Motor neuron (in vitro differentiated cells): ENCODE results near the gene LCOR. TPM values are rescaled to one million over a fixed set of nuclear protein-coding genes. Genes with fewer than 3 reads are reported as not detected.
"Not testable (repeated sequence)": the region's sequence is repeated elsewhere in the genome, so short reads cannot be mapped to it uniquely, and the experiment has no call there.

Experiments
- ATAC-seq, 8 experiments: fragments of 200-7000 bp; cut with Tn5 transposase; replicated peaks in 6 of 8; 2 replicates each; pipeline ENCODE4 v1.8.0; 2021; ENCODE audit warnings: mild to moderate bottlenecking in 8 of 8, moderate library complexity in 8 of 8
- H3K27ac ChIP-seq, 2 donors: fragments of 250-450 bp; sonication (Bioruptor Pico); 2 replicates each; pipeline ENCODE4 v1.9.0; 2021; ENCODE audit warnings: antibody characterized with exemption in 2 of 2, mild to moderate bottlenecking in 2 of 2, moderate library complexity in 1 of 2
- H3K4me1 ChIP-seq, 2 donors: fragments of 250-450 bp; sonication (Bioruptor Pico); replicated peaks in 1 of 2; 2 replicates each; pipeline ENCODE4 v1.6.1; 2021; ENCODE audit warnings: antibody characterized with exemption in 2 of 2, mild to moderate bottlenecking in 2 of 2, moderate library complexity in 1 of 2
- H3K4me3 ChIP-seq, 5 donors: fragments of 250-450 bp; sonication (Bioruptor Pico); 2 replicates each; pipeline ENCODE4 v1.9.0; 2021; ENCODE audit warnings: antibody characterized with exemption in 5 of 5, mild to moderate bottlenecking in 5 of 5, moderate library complexity in 4 of 5
- WGBS, 10 experiments: fragments of 450-650 bp; shearing (Covaris generic); methylation state at CpG; one replicate each; pipeline ENCODE4 v1.0.0; 2022; 5-methylcytosine and 5-hydroxymethylcytosine counted together
- in situ Hi-C, 9 experiments: fragments of 400-800 bp; cut with MboI; loops; one replicate each; pipeline ENCODE4 v1.15.0; 2021; ENCODE audit warnings: low sequenced_read_pairs in 9 of 9, low pct_unique_long_range_greater_than_20kb in 2 of 9; ENCODE audit not compliant: unreplicated experiment in 9 of 9
- total RNA-seq, 8 experiments: library from RNA; unstranded; fragments of 300-600 nt; gene quantifications; 2 replicates each; pipeline versions ENCODE4 v1.2.3 to v1.2.4, GENCODE V29; 2022

Gene LCOR
- total RNA-seq: 10 to 100 TPM; 11.0 to 62.7 (median 44.4) TPM

- Histone ChIP-seq H3K4me1 (peaks cover 7 to 10% of the 10 kb centered on the region in 2 donors), H3K4me3 (peak within 1 kb of the TSS; percentile 79 to 95 (median 93)), H3K27ac (peak within 1 kb of the TSS; percentile 99 to 100)
- in situ Hi-C loops: no loop called here
- WGBS, 10 experiments: 0 to 5% (median 0%) methylated on average over 1 to 4 of the region's 112 CpGs; no CpG with 5 or more reads in 5 of the 10 experiments
- peak; percentile 70 to 77 (median 73) for ATAC-seq
Observed at GRCh38 chr10:96831867-96832720, at the start of gene LCOR. Gene LCOR (plus strand): TSS chr10:96832298. CDS start chr10:96949058, 116,760 bp downstream.

DNA sequence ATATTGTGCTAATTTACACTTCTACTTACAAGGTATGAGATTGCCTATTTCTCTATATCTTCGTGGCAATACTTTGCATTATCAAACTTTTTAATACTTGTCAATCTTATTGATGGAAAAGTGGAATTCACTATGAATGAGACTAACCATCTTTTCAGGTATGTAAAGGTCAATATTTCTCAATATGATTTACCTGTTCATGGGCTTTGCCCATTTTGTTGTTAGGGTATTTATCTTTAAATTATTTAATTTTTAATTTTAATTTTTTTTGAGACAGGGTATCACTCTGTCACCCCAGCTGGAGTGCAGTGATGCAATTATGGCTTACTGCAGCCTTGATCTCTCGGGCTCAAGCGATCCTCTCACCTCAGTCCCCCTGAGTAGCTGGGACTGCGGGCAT, 47.8 kb upstream of the LCOR start:
- no peak for ATAC-seq
- no peak overlapping the region for H3K4me3 ChIP-seq
- in situ Hi-C loops: no loop called here
- no peak overlapping the region for H3K27ac ChIP-seq
- 0 to 100% (median 85%) methylated on average over 1 to 3 of the region's 4 CpGs for WGBS, 10 experiments
- no peaks in the 10 kb centered on the region for H3K4me1 ChIP-seq

- ATAC-seq: peak in 1 of 8 experiments; percentile 67
- Histone ChIP-seq H3K4me3 (no peak overlapping the region), H3K4me1 (no peaks in the 10 kb centered on the region), H3K27ac (no peak overlapping the region)
- 47 to 100% (median 100%) methylated on average over 1 to 3 of the region's 4 CpGs; no CpG with 5 or more reads in 5 of the 10 experiments for WGBS, 10 experiments
- in situ Hi-C loops: no loop called here
Observed at GRCh38 chr10:96789571-96790108, 42.5 kb upstream of the LCOR start.

- ATAC-seq: no peak
- Histone ChIP-seq H3K4me3 (no peak overlapping the region), H3K4me1 (no peaks in the 10 kb centered on the region), H3K27ac (no peak overlapping the region)
- in situ Hi-C loops: no loop called here
- WGBS, 10 experiments: no CpG with 5 or more reads among the region's 1 CpG
Observed at GRCh38 chr10:96791902-96792301, 40.2 kb upstream of the LCOR start.

GRCh38 chr10:96794836-96795733, 37.0 kb upstream of the LCOR start:
- Histone ChIP-seq H3K27ac (no peak overlapping the region), H3K4me3 (no peak overlapping the region), H3K4me1 (no peaks in the 10 kb centered on the region)
- peak in 1 of 8 experiments; percentile 39 for ATAC-seq
- WGBS, 10 experiments: 37 to 100% (median 75%) methylated on average over 2 to 7 of the region's 8 CpGs; no CpG with 5 or more reads in 1 of the 10 experiments
- in situ Hi-C loops: no loop called here

DNA sequence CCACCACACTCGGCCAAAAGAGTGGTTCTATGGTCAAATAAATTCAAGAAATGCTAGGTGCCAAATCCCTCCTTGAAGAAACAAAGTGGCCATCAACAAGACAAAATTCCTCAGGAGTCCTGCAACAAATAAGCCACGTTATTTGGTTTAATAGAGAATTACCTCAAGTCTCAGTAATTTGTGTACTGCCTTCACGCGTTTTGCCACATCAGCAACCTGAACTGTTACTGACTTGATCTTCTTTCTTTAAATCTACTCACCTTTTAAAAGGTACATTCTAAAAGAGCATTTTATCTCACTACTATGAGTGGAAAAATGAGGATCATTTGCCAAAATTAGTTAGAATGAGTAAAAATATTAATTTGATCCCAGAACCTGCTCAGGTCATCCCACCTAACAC, 34.6 kb upstream of the LCOR start:
- no peak overlapping the region for H3K27ac ChIP-seq
- in situ Hi-C loops: no loop called here
- ATAC-seq: no peak
- 20 to 95% (median 80%) methylated on average over 1 to 4 of the region's 4 CpGs; no CpG with 5 or more reads in 3 of the 10 experiments for WGBS, 10 experiments
- H3K4me1 ChIP-seq: no peaks in the 10 kb centered on the region
- no peak overlapping the region for H3K4me3 ChIP-seq

DNA sequence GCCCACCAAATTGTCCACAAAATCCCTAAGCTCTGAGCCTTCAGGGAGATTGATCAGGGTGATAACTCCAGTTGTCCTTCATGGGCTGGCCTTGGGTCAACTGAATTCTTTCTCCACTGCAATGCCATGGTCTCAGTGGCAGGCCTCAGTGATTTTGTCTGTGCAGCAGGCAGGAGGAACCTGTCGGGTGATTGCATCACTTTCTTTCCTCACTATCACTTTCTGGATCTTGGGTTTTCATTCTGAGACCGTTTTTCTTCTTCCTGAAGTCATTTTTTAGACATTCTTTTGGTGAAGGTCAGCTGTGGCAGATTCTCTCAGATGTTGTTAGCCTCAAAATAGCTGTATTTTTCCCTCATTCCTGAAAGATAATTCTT, 28.8 kb upstream of the LCOR start:
- Histone ChIP-seq H3K4me1 (no peaks in the 10 kb centered on the region), H3K4me3 (no peak overlapping the region), H3K27ac (no peak overlapping the region)
- in situ Hi-C loops: loop anchor here in 1 of 9 experiments (25.0 kb wide), 1 partner anchor 166 kb away; no protein-coding TSS in a partner anchor
- ATAC-seq: no peak
- WGBS, 10 experiments: 50 to 80% (median 70%) methylated on average over 1 to 2 of the region's 2 CpGs; no CpG with 5 or more reads in 2 of the 10 experiments

DNA sequence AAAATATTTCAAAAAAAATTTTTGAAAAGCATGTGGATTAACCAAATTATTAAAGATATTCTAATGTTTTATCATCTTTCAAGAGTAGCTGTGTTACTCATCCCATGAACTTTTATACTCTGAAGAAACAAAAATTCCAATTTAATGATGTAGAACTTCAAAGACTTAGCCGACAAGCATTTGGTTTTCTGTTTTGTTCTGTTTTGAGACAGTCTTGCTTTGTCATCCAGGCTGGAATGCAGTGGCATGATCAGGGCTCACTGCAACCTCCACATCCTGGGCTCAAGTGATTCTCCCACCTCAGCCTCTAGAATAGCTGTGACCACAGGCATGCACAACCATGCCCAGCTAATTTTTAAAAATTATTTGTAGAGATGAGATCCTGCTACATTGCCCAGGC, 17.8 kb upstream of the LCOR start:
- no peak for ATAC-seq
- Histone ChIP-seq H3K4me1 (no peaks in the 10 kb centered on the region), H3K27ac (no peak overlapping the region), H3K4me3 (no peak overlapping the region)
- in situ Hi-C loops: loop anchor here in 2 of 9 experiments (10.0 to 25.0 kb wide), 2 partner anchors 169 to 177 kb away; no protein-coding TSS in a partner anchor
- WGBS, 10 experiments: 0 to 100% (median 5%) methylated on average over 1 of the region's 1 CpG; no CpG with 5 or more reads in 4 of the 10 experiments

DNA sequence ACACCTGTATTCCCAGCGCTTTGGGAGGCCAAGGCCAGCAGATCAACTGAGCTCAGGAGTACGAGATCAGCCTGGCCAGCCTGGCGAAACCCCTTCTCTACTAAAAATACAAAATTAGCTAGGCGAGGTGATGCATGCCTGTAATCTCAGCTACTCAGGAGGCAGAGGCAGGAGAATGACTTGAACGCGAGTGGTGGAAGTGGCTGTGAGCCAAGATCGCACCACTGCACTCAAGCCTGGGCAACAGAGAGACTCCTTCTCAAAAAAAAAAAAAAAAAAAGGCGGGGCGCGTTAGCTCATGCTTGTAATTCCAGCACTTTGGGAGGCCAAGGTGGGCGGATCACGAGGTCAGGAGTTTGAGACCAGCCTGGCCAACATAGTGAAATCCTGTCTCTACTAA, 13.1 kb upstream of the LCOR start:
- H3K27ac ChIP-seq, H3K4me3 ChIP-seq, ATAC-seq, H3K4me1 ChIP-seq: not testable (repeated sequence)
- in situ Hi-C loops: loop anchor here in 2 of 9 experiments (10.0 to 25.0 kb wide), 2 partner anchors 174 to 182 kb away; no protein-coding TSS in a partner anchor
- WGBS, 10 experiments: 60 to 100% (median 100%) methylated on average over 1 to 10 of the region's 12 CpGs; no CpG with 5 or more reads in 1 of the 10 experiments

GRCh38 chr10:96820765-96821164, 11.3 kb upstream of the LCOR start:
- in situ Hi-C loops: loop anchor here in 1 of 9 experiments (25.0 kb wide), 1 partner anchor 183 kb away; no protein-coding TSS in a partner anchor
- 40 to 100% (median 69%) methylated on average over 1 to 5 of the region's 5 CpGs; no CpG with 5 or more reads in 3 of the 10 experiments for WGBS, 10 experiments
- Histone ChIP-seq H3K27ac (no peak overlapping the region), H3K4me3 (no peak overlapping the region), H3K4me1 (no peaks in the 10 kb centered on the region)
- no peak for ATAC-seq

DNA sequence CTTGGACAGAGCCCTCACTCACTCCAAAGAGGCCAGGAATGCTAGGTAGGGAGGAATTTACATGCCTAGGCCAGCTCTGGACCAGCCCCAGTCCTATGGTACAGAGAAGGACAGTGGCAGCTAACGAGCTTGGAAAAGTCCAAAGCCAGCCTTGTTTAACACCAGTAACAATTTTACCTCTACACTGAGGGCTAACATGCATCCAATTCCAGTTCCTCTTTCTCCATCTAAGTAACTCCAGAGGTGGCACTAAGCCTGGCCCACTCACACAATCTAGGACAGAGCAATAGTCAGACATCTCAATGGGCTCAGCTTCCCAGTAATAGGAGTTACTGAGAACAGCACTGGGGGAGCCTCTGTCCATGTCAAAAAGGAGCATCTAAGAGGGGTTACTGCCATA, 5.7 kb upstream of the LCOR start:
- in situ Hi-C loops: no loop called here
- ATAC-seq: no peak
- WGBS, 10 experiments: 20 to 100% (median 78%) methylated on average over 1 of the region's 1 CpG; no CpG with 5 or more reads in 5 of the 10 experiments
- H3K27ac ChIP-seq: no peak overlapping the region
- no peak overlapping the region for H3K4me3 ChIP-seq
- H3K4me1 ChIP-seq: no peaks in the 10 kb centered on the region

DNA sequence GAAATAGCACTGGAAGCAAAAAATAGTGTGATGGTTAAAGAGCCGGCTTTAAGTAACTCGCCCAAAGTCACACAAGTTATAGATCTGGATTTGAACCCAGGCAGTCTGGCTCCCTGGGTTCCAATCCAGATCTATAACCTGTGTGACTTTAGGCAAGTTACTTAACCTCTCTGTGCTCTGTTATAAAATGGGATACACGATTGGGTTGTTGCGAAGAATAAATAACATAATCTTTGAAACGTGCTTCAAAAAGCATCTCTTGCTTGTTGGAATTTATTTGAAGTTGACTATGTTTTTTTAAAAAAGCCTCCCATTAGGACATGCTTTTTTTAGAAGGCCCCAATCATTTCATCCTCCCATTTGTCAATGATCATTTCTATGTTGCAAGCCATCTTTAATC, 3.5 kb upstream of the LCOR start:
- H3K27ac ChIP-seq: no peak overlapping the region
- ATAC-seq: no peak
- in situ Hi-C loops: no loop called here
- H3K4me1 ChIP-seq: no peaks in the 10 kb centered on the region
- no peak overlapping the region for H3K4me3 ChIP-seq
- WGBS, 10 experiments: 73 to 100% (median 93%) methylated on average over 1 to 5 of the region's 5 CpGs; no CpG with 5 or more reads in 1 of the 10 experiments
